ENCODE results near the gene HECA.

The HECA gene

DNA sequence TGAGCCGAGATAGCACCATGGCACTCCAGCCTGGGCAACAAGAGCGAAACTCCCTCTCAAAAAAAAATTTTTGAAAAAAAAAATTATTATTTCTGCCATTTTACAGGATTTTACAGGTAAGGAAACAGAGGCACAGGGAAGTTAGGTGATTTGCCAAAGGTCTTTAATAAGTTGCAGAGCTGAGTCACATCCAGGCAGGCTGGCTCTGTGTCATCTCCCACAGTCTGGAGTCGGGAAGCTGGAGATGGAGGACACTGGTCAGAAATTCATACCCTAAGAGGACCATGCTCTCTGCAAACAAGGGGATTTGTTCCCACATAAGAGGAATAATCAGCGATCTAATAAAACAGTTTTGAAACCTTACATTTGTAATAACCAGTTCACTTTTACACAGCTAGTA lies 24.1 kb downstream of the HECA start:
- peaks cover 59 to 73% of the 10 kb centered on the region in 2 donors for H3K4me1 Mint-ChIP-seq
- H3K27me3 Mint-ChIP-seq = no peaks in the 10 kb centered on the region
- ATAC-seq (replicated peaks) (no peak), DNase-seq (no peak)
- peaks cover 32 to 43% of the 10 kb centered on the region in 2 donors for H3K36me3 Mint-ChIP-seq
- no peak overlapping the region for H3K4me3 Mint-ChIP-seq
- peaks cover 2 to 9% of the 10 kb centered on the region in 2 donors for H3K9me3 Mint-ChIP-seq
- peak overlapping the region; percentile 49 for H3K27ac Mint-ChIP-seq

DNA sequence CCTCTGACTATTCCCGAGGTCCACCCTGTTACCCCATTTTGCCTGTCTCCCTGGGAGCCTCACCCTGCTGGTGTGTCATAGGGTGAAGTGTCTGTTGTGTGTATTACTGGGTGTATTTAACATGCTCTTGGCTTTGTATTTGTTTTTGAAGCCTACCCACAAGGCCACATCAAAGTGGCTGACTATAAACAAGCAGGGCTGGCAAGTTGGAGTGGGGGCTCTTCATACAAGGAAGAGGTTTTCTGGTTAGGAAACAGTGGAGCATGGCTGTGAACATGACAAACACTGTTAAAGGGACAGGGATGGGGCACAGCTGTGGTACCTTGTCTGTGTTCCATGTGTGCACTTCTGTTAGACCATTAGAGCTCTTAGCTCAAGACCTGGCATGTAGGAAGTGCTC lies 26.3 kb downstream of the HECA start:
- Mint-ChIP-seq H3K27ac (peak overlapping the region; percentile 96), H3K4me1 (peaks cover 62 to 78% of the 10 kb centered on the region in 2 donors), H3K36me3 (peaks cover 35 to 43% of the 10 kb centered on the region in 2 donors), H3K4me3 (peak overlapping the region; percentile 77 to 84), H3K27me3 (no peaks in the 10 kb centered on the region), H3K9me3 (peaks cover 2 to 11% of the 10 kb centered on the region in 2 donors)
- DNase-seq (no peak), ATAC-seq (replicated peaks) (peak; percentile 55 to 60)

DNA sequence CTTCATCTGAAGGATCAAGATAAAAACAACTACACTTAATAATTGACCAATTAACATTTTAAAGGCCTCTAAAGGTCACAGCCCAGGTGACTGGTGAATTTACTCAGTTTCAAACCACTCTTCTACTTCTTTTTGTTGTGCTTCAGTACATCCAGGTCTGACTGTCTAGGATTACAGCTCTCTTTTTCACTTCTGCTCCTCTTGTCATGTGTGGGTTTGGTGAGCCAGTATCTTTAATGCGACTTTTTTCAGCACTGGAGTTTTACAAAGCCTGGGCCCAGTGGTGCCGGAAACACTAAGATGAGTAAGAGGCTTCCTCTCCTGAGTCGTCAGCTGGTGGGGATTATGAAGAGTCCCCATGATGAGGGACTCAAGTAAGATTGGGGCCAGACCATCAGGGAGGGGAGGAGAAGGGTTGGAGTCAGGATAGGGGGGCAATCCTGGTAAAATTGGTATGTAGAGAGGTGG lies 27.0 kb downstream of the HECA start:
- peak; percentile 93 for ATAC-seq (replicated peaks)
- peak; percentile 85 for DNase-seq
- H3K4me3 Mint-ChIP-seq = peak overlapping the region; percentile 77 to 84
- peak overlapping the region; percentile 96 for H3K27ac Mint-ChIP-seq
- H3K9me3 Mint-ChIP-seq = peaks cover 2 to 11% of the 10 kb centered on the region in 2 donors
- H3K27me3 Mint-ChIP-seq = no peaks in the 10 kb centered on the region
- H3K4me1 Mint-ChIP-seq = peaks cover 62 to 79% of the 10 kb centered on the region in 2 donors
- peaks cover 35 to 42% of the 10 kb centered on the region in 2 donors for H3K36me3 Mint-ChIP-seq

DNA sequence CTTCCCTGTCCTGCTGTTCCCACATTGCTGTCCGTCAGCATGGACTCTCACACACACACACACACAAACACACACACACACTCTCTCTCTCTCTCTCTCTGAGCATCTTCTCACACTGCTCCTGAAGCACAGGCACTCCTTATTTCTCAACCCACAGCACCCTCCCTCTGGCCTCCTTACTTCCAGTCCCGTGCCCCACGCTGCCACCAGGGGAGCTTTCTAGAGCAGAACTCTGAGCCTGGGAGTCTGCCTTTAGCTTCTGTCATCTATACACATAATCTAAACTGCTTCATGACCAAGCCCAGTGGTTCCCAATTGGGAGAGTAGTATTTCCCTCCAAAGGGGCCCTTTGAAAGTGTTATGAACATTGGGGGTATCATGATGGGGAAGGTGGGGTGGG lies 29.1 kb downstream of the HECA start:
- Mint-ChIP-seq H3K27ac (peak overlapping the region; percentile 96), H3K9me3 (peaks cover 2 to 7% of the 10 kb centered on the region in 2 donors), H3K4me3 (peak overlapping the region; percentile 33 to 50), H3K36me3 (peaks cover 44 to 54% of the 10 kb centered on the region in 2 donors), H3K4me1 (peaks cover 58 to 86% of the 10 kb centered on the region in 2 donors), H3K27me3 (no peaks in the 10 kb centered on the region)
- no peak for ATAC-seq (replicated peaks)
- DNase-seq = no peak

DNA sequence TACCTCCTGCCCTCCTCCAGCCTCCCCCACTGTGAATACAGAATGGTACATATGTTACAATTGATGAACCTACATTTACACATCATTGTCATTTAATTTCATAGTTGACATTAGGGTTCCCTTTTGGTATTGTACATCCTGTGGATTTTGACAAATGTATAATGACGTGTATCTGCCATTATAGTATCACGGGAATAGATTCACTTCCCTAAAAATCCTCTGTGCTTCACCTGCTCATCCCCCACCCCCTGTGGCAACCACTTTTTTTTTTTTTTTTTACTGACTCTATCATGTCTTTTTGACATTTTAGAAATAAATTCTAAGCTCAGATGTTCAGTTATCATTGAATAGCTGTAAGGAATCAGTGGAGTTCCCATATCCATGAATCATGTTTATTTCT lies 30.4 kb downstream of the HECA start:
- Mint-ChIP-seq H3K27ac (peak overlapping the region; percentile 85), H3K4me3 (peak overlapping the region; percentile 48 to 56), H3K36me3 (peaks cover 53 to 66% of the 10 kb centered on the region in 2 donors), H3K9me3 (peaks cover 2 to 7% of the 10 kb centered on the region in 2 donors), H3K4me1 (peaks cover 57 to 86% of the 10 kb centered on the region in 2 donors), H3K27me3 (no peaks in the 10 kb centered on the region)
- DNase-seq = no peak
- ATAC-seq (replicated peaks) = peak; percentile 24 to 27

DNA sequence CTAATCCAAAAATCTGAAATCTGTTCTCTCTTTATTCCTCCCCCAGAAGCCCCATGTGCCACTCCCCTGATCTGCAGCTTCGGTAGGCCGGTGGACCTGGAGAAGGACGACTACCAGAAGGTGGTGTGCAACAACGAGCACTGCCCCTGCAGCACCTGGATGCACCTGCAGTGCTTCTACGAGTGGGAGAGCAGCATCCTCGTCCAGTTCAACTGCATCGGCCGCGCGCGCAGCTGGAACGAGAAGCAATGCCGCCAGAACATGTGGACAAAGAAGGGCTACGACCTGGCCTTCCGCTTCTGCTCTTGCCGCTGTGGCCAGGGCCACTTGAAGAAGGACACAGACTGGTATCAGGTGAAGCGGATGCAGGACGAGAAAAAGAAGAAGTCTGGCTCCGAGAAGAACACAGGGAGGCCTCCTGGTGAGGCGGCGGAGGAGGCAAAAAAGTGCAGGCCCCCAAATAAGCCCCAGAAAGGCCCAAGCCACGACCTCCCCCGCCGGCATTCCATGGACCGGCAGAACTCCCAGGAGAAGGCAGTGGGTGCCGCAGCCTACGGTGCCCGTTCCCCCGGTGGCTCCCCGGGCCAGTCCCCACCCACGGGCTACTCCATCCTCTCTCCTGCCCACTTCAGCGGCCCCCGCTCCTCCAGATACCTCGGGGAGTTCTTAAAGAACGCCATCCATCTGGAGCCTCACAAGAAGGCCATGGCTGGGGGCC lies 31.5 kb downstream of the HECA start:
- ATAC-seq (replicated peaks) (no peak), DNase-seq (no peak)
- Mint-ChIP-seq H3K4me1 (peaks cover 56 to 86% of the 10 kb centered on the region in 2 donors), H3K4me3 (no peak overlapping the region), H3K27ac (peak overlapping the region; percentile 81), H3K9me3 (peaks cover 2 to 7% of the 10 kb centered on the region in 2 donors), H3K36me3 (peaks cover 57 to 69% of the 10 kb centered on the region in 2 donors), H3K27me3 (no peaks in the 10 kb centered on the region)

DNA sequence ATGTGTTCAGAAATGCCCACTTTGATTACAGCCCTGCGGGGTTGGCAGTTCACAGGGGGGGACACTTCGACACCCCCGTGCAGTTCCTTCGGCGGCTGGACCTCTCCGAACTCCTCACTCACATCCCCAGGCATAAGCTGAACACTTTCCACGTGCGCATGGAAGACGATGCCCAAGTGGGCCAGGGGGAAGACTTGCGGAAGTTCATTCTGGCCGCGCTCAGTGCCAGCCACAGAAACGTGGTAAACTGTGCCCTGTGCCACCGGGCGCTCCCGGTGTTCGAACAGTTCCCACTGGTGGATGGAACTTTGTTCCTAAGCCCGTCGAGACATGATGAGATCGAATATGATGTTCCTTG lies 32.1 kb downstream of the HECA start:
- Mint-ChIP-seq H3K36me3 (peaks cover 57 to 68% of the 10 kb centered on the region in 2 donors), H3K27me3 (no peaks in the 10 kb centered on the region), H3K27ac (peak overlapping the region; percentile 81), H3K4me3 (no peak overlapping the region), H3K4me1 (peaks cover 52 to 84% of the 10 kb centered on the region in 2 donors), H3K9me3 (peaks cover 2 to 7% of the 10 kb centered on the region in 2 donors)
- no peak for ATAC-seq (replicated peaks)
- DNase-seq = no peak

DNA sequence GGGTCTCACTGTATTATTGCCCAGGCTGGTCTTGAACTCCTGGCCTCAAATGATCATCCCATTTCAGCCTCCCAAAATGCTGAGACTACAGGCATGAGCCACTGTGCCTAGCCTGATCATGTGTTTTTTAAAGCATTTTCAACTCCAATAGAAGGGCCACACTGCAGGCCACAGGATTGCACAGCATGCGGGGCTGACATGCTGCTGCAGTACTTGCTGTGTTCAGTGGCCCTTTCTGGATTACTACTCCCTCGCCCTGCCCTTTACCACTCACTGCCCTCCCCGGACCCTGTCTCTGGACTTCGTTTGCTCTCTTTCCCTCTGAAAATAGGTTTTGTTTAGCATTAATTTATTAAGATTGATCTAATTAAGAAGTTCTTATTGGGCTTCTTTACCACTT lies 37.3 kb downstream of the HECA start:
- Mint-ChIP-seq H3K9me3 (no peaks in the 10 kb centered on the region), H3K4me3 (no peak overlapping the region), H3K36me3 (peaks cover 60 to 66% of the 10 kb centered on the region in 2 donors), H3K4me1 (peaks cover 43 to 83% of the 10 kb centered on the region in 2 donors), H3K27ac (peak overlapping the region; percentile 38), H3K27me3 (no peaks in the 10 kb centered on the region)
- peak in 1 of 2 donors; percentile 35 for ATAC-seq (replicated peaks)
- no peak for DNase-seq

DNA sequence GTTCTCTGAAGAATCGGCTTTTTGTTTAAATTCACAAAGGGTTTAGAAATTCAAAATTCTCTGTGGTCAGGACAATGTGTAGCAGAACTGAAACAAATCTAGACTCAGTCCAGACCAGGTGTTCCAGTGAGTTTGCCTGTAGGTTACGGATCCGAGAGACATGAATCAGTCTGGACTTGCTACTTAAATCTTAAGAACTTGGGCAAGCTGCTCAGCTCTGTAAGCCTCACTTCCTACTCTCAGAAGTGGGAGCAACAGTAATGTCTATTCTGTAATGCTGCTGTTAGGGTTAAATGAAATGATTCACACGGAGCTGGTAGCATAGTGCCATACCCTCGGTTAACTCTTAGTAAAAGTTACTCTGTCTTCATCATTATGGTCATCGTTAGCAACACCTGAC lies 37.7 kb downstream of the HECA start:
- no peak overlapping the region for H3K4me3 Mint-ChIP-seq
- no peak for DNase-seq
- H3K27ac Mint-ChIP-seq = peak overlapping the region; percentile 38
- peaks cover 60 to 66% of the 10 kb centered on the region in 2 donors for H3K36me3 Mint-ChIP-seq
- ATAC-seq (replicated peaks) = peak; percentile 62 to 70
- no peaks in the 10 kb centered on the region for H3K27me3 Mint-ChIP-seq
- H3K9me3 Mint-ChIP-seq = no peaks in the 10 kb centered on the region
- peaks cover 43 to 79% of the 10 kb centered on the region in 2 donors for H3K4me1 Mint-ChIP-seq

DNA sequence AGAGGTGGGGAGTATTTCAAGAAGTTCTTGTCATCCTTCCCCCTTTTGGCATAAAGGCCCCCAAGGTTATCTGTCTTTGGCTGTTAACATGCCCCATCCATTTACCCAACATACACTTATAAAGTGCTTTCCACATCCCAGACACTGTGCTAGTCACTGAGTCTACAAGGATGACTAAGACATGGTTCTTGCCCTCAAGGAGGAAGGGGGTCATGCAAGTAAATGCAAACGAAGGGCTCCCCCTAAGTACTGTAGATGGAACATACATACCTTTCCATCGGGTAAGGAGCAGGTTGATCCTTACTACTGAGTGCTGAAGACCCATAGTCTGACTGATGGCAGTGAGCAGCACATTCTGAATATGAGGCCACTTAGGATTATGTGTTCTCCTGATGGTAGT lies 38.3 kb downstream of the HECA start:
- Mint-ChIP-seq H3K4me3 (no peak overlapping the region), H3K9me3 (no peaks in the 10 kb centered on the region), H3K27me3 (no peaks in the 10 kb centered on the region), H3K36me3 (peaks cover 59 to 66% of the 10 kb centered on the region in 2 donors), H3K27ac (peak overlapping the region; percentile 25), H3K4me1 (peaks cover 45 to 80% of the 10 kb centered on the region in 2 donors)
- DNase-seq (no peak), ATAC-seq (replicated peaks) (peak; percentile 76 to 85)

DNA sequence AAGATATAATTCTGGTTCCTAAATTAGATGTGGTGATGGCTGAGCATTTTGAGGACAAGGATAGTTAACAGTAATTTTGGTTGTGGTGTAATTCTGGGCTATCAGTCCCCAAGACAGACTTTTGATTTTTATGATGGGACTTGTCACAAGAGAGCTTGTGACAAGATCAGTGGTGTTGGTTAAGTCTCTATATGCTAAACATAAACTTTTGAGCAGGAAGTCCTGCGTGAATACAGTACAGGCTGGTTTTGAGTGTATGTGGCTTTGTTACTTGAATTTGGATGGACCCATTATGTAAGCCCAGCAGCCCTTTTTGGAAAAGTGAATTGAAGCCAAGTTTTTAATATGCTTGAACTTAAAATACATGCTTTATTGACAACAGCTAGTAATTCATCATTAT lies 38.9 kb downstream of the HECA start:
- H3K9me3 Mint-ChIP-seq = no peaks in the 10 kb centered on the region
- DNase-seq (no peak), ATAC-seq (replicated peaks) (no peak)
- H3K4me1 Mint-ChIP-seq = peaks cover 43 to 81% of the 10 kb centered on the region in 2 donors
- peaks cover 59 to 66% of the 10 kb centered on the region in 2 donors for H3K36me3 Mint-ChIP-seq
- peak overlapping the region; percentile 72 for H3K27ac Mint-ChIP-seq
- H3K27me3 Mint-ChIP-seq = no peaks in the 10 kb centered on the region
- no peak overlapping the region for H3K4me3 Mint-ChIP-seq

DNA sequence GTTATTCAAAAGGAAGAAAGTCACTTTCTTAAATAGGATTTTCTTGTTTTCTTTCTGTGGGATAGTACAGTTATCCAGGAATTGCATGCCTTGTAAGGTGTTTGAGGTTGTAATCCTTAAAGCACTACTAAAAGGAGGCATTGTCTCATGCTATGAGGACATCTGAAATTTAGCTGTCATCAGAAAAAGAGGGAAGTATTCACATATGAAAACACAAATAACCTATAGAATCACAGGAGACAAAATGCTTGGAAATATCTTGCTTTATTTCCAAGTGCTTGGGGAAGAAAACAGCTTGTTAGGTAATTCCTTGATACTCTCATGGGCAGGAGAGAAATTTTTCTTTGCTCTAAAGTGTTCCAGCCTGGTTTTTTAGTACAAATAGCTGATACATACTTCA lies 40.1 kb downstream of the HECA start:
- Mint-ChIP-seq H3K9me3 (no peaks in the 10 kb centered on the region), H3K4me1 (peaks cover 37 to 71% of the 10 kb centered on the region in 2 donors), H3K4me3 (no peak overlapping the region), H3K27ac (peak overlapping the region; percentile 47), H3K36me3 (peaks cover 55 to 62% of the 10 kb centered on the region in 2 donors), H3K27me3 (no peaks in the 10 kb centered on the region)
- DNase-seq (no peak), ATAC-seq (replicated peaks) (no peak)

DNA sequence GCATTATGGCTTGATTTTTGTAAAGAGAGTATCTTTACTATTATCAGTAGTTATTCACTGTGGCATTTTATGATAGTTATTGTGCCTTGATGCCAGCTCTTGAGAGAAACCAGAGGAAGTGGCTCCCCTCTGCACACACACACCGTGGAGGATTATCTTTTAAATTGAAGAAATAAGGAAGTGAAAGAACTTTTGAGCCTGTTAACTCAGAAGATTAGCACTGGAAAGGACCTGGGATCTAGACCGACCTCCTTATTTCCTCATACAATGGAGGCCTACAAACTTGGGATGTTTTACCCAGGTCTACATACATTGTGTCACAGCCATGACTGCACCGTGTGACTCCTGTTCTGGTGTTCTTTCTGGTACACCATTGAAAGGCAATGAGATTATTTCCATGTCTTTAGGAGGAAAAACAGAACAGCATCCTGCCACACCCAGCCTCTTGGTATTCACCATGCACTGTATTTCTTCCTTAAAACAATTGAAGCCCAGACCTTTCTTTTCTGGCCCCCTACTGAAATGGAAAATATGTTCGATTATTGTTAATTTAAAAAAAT lies 40.6 kb downstream of the HECA start:
- peak overlapping the region; percentile 47 for H3K27ac Mint-ChIP-seq
- H3K9me3 Mint-ChIP-seq = no peaks in the 10 kb centered on the region
- no peak overlapping the region for H3K4me3 Mint-ChIP-seq
- no peaks in the 10 kb centered on the region for H3K27me3 Mint-ChIP-seq
- H3K36me3 Mint-ChIP-seq = peaks cover 55 to 63% of the 10 kb centered on the region in 2 donors
- ATAC-seq (replicated peaks) = peak; percentile 58 to 64
- peaks cover 34 to 66% of the 10 kb centered on the region in 2 donors for H3K4me1 Mint-ChIP-seq
- DNase-seq = no peak

DNA sequence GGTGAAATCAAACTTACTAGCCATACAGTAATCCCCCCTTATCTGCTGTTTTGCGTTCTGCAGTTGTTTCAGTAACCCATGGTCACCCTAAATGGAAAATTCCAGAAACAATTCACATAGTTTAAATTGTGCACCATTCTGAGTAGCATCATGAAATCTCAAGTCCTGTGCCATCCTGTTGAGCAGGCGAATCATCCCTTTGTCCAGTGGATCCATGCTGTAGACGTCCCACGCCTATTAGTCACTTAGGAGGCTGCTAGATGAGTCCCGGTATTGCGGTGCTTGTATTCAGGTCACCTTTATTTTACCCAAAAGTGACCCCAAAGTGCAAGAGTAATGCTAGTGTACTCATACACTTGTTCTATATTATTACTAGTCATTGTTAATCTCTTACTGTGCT lies 46.4 kb downstream of the HECA start:
- no peaks in the 10 kb centered on the region for H3K27me3 Mint-ChIP-seq
- DNase-seq (no peak), ATAC-seq (replicated peaks) (no peak)
- H3K27ac Mint-ChIP-seq = no peak overlapping the region
- no peaks in the 10 kb centered on the region for H3K9me3 Mint-ChIP-seq
- peaks cover 31 to 45% of the 10 kb centered on the region in 2 donors for H3K36me3 Mint-ChIP-seq
- peaks cover 5 to 19% of the 10 kb centered on the region in 2 donors for H3K4me1 Mint-ChIP-seq
- H3K4me3 Mint-ChIP-seq = no peak overlapping the region

DNA sequence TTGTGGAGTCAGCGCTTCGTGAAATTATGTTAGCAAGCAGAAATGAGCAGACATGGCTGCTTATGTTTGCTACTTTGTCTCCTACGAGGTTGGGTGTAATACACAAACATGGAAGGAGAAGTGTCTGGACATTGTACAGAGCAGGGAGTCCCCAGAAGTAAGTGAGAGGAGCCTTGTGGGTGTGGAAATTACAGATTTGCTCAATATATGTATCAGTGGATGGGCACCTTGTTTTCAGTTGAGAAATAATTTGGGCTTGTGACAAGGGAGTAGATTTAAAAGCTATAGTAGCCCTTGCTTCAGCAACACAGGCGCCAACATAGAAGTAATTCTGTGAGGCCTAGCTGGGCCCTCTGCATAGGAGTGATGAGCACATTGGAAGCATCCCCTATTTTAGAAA lies 49.2 kb downstream of the HECA start:
- Mint-ChIP-seq H3K36me3 (peaks cover 12 to 23% of the 10 kb centered on the region in 2 donors), H3K27me3 (no peaks in the 10 kb centered on the region), H3K4me1 (peaks cover 6 to 9% of the 10 kb centered on the region in 2 donors), H3K27ac (peak overlapping the region; percentile 20), H3K4me3 (no peak overlapping the region), H3K9me3 (no peaks in the 10 kb centered on the region)
- no peak for ATAC-seq (replicated peaks)
- DNase-seq = no peak

All from stimulated activated naive B cell treated with anti-CD40 and anti-IgM and Interleukin-4, amounts not matched to agents 10 μg/mL and 1 μg/mL and 100 μg/mL, for 72 hours (primary cell).